HL-60/S4 treated with retinoic acid at 250 ng/mL for 4 days and 3 days (cell line): ENCODE results near the gene PSMD12.
"Not testable (repeated sequence)": the region's sequence is repeated elsewhere in the genome, so short reads cannot be mapped to it uniquely, and the experiment has no call there.

Experiments
- in situ Hi-C: fragments of 300-500 bp; cut with MboI; formaldehyde crosslinking; loops from 2 replicates; pipeline ENCODE4 v1.7.0; 2022; ENCODE audit warnings: low sequenced_read_pairs

The PSMD12 gene

DNA sequence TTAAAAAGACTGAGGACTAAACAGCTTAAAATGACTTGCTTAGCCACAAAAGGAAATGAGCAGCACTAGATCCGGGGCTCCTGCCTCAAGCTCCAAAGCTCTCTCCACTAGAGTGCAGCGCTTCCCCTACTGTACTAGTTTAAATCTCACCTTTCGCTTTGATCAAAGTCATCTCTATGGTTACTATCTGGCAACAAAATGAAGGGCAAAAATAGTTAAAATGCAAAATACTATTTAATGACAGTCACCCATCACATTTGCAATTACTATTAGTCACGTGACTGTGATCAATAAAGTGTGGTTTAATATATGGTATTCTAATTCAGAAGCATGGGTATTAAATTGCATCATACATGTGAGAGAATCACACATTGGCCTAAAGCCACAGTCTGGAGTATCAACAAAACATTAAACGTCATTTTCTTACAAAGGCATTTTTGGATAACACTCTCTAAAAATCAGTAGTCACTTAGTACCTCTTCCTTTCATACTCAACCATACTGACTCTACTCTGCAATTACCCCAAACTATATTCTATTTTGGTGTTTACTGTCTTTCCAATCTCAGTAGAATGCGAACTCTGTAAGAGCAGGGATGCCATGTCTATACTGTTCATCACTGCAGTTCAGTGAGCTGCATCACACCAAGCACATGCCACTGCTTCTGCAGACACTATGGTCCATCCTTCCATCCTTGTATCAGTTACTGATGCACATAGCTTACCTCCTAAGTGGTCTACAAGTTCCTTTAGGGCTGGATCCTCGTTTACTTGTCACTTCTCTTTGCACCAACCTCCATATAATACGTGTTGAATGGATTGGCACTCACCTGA lies 6.2 kb downstream of the PSMD12 start:
- in situ Hi-C loops = no loop called here

DNA sequence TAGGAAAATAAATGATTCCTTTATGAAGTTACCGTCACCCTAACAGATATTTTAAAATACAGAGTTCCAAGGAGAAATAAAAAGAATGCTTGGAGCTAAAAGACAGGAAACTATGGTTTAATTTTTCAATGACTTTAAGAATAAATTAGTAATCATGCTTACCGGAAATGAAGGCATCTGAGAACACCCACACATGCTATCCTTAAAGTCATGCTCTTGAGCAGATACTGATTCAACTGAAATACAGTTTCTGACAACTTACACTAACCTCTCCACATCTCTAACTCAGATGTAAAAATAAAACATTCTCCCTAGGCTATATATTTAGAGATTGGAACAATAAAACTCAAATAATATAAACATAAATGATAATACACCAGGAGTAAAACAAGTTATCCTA lies 7.8 kb downstream of the PSMD12 start:
- in situ Hi-C loops = no loop called here

DNA sequence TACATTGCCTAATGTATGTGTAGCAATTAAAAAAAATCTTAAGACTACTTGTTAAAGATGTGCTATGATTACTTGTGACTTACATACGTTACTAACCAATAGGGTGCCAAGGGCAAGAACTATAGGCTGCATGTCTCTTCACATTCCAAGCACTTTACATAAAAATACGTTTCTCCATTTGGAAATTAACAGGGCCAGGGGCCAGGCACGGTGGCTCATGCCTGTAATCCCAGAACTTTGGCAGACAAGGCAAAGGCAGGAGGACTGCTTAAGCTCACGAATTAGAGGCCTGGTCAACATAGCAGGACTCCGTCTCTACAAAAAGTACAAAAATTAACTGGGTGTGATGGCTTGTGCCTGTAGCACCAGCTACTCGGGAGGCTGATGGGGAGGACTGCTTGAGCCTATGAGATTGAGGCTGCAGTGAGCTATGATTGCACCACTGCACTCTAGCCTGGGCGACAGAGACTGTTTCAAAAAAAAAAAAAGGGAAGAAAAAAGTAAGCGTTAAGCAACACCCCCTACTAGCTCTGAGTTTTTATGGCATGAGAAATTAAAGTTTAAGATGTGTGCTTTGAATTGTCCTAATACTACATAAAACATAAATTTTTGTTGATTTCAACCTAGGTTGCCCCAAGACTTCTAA lies 12.3 kb downstream of the PSMD12 start:
- in situ Hi-C loops = no loop called here

DNA sequence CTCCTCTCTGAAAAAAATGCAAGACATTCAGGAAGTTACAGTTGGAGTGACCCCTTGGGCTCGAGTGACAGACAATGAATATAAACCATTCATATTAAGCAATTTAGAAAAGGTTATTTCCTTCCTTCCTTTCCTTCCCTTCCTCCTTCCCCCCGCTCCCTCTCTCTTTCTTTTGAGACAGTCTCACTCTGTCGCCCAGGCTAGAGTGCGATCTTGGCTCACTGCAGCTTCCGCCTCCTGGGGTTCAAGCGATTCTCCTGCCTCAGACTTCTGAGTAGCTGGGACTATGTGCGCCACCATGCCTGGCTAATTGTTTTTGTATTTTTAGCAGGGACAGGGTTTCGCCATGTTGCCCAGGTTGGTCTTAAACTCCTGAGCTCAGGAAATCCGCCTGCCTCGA lies 13.2 kb downstream of the PSMD12 start:
- in situ Hi-C loops = no loop called here

DNA sequence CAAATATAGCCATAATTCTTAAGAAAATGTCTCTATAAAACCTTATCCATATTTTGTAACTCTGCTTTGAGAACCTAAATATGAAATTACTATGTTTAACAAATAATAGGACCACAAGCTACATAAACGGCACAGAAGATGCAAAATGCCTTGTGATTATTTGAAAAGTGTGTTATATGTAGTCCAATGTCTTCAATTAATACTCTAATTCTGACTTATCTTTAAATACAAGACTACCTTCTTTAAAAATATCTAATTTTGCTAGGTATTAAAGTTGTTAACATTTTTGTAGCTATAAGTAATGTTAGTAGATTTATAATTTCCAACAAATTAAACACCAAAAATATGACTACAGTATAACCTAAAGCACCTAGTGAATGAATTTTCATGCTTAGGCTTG lies 17.0 kb downstream of the PSMD12 start:
- in situ Hi-C loops = no loop called here

DNA sequence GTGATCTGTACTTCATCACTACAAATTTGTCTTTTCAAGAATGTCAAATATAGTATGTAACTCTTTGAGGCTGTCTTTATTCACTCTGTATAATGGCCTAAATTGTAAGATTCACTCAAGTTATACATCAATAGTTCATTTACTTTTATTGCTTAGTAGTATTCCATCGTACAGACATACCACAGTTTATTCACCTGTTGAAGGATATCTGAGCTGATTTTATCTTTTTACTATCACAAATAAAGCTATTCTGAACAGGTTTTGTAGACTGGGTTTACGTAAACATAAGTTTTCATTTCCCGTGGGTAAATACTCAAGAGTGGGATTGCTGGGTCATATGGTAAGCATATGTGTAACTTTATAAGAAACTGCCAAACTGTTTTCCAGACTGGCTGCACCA lies 18.6 kb downstream of the PSMD12 start:
- in situ Hi-C loops = no loop called here

DNA sequence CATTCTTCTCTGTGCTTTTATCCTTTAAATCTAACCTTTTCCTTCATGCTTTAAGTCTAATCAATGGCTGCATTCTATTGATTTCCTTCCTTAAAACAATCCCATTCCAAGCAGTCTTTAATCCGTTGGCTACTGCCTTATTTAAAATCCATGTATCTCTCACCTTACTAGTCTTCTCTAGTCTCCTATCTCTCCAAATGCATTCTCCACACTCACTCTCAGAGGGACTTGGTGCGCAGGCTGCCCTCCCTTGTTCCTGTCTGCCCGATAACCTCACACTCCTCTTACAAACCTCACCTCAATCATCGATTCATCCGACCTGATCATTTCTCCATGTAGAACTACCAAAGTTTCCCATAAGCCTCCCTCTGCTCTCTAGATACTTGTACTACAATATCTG lies 23.1 kb downstream of the PSMD12 start:
- in situ Hi-C loops = no loop called here

DNA sequence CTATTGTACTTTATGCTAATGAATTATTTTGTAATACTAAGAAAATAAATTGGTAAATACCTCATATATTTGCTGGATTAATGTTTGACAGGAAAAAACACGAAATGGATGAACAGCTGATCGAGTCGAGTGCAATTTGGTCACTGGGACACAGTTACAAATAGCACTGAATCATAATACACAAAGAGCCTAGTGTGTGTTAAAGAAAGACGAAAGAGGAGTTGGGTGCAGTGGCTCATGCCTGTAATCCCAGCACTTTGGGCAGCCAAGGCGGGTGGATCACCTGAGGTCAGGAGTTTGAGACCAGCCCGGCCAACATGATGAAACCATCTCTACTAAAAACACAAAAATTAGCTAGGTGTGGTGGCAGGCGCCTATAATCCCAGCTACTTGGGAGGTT lies 28.0 kb downstream of the PSMD12 start:
- in situ Hi-C loops = not testable (repeated sequence)

DNA sequence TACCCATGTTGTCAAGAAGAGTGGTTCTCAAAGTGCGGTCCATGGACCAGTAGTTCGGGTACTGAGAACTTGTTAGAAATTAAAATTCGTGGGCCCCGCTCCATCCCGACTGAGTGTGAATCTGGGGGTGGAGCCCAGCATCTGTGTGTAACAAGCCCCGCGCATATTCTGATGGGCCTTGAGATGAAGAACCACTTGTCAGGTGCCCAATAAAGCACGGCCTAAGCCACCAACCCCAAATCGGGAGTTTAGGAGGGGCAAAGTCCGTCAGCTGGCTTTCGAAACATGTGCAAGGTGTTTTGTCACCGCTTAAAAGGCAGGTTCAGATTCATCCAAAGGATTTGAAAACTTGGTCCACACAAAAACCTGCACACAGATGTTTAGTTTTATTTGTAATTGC lies 29.5 kb downstream of the PSMD12 start:
- in situ Hi-C loops = no loop called here

DNA sequence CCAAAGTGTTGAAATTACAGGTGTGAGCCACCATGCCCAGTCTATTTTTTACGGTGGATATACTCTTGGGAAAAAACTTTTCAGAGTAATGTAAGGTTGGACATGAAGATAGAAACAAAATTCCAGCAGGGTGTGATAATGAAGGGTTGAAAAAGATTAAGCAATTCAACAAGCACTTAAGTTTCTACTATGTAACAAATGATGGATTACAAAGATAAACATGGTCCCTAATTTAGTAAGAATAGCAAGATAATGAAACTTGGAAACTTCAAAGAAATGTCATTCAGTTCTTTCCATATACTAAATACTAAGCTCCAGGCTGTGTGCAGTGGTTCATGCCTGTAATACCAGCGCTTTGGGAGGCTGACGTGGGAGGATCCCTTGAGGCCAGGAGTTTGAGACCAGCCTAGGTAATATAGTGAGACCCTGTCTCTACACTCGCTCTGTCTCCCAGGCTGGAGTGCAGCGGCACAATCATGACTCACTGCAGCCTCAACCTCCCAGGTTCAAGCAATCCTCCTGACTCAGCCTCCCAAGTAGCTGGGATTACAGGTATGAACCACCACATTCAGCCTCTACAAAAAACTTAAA lies 31.0 kb downstream of the PSMD12 start:
- in situ Hi-C loops = no loop called here

DNA sequence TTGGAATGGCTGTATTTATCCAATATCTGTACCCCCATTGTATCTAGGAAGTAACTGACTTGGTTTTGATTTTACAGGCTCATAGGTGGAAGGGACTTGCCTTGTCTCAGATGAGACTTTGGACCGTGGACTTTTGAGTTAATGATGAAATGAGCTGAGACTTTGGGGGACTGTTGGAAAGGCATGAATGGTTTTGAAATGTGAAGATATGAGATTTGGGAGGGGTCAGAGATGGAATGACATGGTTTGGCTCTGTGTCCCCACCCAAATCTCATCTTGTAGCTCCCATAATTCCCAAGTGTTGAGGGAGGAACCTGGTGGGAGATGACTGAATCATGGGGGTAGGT lies 34.2 kb downstream of the PSMD12 start:
- in situ Hi-C loops = not testable (repeated sequence)

DNA sequence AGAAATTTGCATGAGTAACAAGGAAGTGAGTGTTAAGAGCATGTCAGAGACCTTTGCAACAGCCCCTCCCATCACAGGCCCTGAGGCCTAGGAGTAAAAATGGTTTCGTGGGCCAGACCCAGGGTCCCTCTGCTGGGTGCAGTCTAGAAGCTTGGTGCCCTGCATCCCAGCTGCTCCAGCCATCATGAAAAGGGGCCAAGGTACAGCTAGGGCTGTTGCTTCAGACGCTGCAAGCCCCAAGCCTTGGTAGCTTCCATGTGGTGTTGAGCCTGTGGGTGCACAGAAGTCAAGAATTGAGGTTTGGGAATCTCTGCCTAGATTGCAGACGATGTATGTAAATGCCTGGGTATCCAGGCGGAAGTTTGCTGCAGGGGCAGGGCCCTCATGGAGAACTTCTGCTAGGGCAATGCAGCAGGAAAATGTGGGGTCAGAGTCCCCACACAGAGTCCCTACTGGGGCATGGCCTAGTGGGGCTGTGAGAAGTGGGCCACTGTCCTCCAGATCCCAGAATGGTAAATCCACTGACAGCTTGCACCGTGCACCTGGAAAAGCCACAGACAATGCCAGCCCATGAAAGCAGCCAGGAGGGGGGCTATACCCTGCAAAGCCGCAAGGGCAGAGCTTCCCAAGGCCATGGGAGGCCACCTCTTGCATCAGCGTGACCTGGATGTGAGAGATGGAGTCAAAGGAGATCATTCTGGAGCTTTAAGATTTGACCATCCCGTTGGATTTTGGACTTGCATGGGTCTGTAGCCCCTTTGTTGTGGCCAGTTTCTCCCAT lies 34.8 kb downstream of the PSMD12 start:
- in situ Hi-C loops = not testable (repeated sequence)

DNA sequence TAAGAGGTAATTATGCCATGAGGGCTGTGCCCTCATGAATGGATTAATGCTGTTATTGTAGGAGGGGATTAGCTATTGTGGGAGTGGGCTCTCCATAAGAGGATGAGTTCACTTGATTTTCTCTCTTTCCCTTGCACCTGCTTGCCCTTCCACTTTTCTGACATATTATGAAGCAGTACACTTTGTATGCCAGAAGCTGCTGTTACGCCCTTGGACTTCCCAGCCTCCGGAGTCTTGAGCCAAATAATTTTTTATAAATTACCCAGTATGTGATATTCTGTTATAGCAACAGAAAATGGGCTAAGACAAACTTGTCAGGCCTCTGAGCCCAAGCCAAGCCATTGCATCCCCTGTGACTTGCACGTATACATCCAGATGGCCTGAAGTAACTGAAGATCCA lies 38.4 kb downstream of the PSMD12 start:
- in situ Hi-C loops = no loop called here

DNA sequence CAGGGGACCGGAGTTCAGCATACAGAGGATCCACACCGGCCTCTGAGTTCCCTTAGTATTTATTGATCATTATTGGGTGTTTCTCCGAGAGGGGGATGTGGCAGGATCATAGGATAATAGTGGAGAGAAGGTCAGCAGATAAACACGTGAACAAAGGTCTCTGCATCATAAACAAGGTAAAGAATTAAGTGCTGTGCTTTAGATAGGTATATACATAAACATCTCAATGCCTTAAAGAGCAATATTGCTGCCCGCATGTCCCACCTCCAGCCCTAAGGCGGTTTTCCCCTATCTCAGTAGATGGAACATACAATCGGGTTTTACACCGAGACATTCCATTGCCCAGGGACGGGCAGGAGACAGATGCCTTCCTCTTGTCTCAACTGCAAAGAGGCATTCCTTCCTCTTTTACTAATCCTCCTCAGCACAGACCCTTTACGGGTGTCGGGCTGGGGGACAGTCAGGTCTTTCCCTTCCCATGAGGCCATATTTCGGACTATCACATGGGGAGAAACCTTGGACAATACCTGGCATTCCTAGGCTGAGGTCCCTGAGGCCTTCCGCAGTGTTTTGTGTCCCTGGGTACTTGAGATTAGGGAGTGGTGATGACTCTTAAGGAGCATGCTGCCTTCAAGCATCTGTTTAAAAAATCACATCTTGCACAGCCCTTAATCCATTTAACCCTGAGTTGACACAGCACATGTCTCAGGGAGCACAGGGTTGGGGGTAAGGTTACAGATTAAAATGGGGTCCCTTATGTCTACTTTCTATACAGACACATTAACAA lies 39.2 kb downstream of the PSMD12 start:
- in situ Hi-C loops = not testable (repeated sequence)

DNA sequence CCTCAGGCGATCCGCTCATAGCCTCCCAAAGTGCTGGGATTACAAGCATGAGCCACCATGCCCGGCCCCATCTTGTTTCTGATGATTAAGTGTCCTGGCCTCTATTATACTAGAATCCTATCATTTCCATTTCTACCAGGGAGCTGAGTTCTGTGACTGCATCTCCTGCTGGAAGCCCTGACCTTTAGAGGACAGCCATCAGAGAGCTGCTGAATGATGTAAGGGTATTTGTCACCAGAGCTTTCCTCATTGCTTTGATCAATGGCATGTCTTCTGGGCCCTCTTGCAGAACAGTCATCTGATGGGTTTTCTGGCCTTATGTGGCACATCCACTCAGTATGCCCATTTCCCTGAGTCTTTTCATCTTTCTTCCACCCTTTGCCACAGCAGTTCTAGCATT lies 39.9 kb downstream of the PSMD12 start:
- in situ Hi-C loops = no loop called here

DNA sequence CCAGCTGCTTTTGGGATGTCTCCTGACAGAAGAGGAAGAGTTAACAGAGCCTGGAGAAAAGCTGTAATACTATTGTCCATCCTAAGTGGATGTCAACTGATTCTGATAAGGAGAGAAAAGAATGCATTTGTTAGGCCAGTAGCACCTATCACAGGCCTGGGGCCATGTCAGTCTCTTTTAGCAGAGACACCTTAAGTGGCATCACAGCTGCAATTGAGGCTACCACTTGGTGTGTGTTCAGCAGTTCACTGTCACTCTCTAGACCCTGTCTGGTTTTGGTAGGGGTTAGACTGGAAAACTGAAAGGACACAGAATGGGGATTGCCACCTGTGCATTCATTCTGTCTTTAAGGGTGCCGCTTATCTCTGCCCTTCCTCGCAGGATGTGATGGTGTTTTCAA lies 42.0 kb downstream of the PSMD12 start:
- in situ Hi-C loops = no loop called here

DNA sequence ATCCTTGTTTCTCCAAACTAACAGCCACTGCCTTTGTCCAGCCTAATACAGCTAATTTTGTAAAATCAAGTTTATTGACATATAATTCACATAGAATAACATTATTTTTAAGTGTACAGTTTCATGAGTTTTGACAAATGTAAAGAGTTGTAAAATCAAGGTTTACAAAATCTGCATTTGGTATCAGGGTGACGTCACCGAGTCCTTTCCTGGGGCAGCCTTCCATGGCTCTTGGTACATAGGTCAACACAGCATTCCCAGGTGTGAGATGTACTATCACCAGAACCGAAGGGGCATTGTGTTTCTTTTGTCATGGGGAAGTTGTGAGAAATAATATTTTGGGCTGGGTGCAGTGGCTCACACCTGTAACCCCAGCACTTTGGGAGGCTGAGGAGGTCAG lies 42.9 kb downstream of the PSMD12 start:
- in situ Hi-C loops = no loop called here

DNA sequence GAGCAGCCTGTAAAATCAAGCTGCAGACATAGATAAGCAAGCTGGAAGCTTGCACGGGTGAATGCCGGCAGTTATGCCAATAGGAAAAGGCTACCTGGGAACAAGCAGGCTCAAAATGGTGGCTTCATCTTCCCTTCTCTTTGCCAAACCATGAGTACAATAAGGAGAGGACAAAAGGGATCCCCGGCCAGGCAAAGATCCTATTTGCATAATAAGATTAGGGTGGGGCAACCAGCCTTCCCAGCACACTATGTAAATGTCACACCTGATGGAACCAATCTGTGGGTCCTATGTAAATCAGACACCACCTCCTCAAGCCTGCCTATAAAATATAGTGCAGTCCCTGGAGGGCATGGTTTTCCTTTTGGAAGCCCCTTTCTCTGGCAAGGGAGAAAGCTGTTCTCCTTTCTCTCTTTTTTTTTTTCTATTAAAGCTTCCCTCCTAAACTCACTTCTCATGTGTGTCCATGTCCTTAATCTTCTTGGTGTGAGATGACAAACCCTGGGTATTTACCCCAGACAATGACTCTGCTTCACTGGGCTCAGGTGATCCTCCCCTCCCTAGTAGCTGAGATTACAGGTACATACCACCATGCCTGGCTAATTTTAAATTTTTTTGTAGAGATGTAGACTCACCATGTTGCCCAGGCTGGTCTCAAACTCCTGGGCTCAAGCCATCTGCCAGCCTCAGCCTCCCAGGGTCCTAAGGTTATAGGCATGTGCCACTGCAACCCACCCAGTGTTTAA lies 44.2 kb downstream of the PSMD12 start:
- in situ Hi-C loops = no loop called here

DNA sequence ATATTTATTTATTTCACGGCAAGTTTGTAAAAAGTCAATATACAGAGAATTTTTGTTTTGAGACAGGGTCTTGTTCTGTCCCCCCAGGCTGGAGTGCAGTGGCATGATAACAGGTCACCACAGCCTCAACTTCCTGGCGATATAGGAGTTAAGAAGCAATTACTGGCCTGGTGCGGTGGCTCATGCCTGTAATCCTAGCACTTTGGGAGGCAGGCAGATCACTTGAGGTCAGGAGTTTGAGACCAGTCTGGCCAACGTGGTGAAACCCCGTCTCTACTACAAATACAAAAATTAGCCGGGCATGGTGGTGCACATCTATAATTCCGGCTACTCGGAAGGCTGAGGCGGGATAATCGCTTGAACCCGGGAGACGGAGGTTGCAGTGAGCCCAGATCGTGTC lies 44.9 kb downstream of the PSMD12 start:
- in situ Hi-C loops = not testable (repeated sequence)

DNA sequence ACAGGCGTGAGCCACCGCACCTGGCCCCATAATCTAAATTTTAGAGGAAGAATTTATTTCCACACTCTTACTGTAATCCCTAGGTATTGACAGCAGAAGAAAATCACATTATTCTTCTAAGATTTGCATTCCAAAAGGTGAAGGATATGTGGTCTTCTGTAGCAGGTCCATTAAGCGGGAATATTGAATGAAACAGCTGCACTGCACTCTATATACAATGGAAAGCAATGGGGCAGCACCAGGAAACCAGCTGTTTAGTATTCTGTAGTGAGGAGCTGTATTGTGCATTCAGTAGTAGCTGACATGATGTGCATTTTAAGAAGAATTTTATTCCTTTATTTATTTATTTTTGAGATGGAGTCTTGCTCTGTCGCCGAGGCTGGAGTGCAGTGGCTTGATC lies 49.6 kb downstream of the PSMD12 start:
- in situ Hi-C loops = no loop called here
